DND-41 (cell line): ENCODE data around the gene ARMC3.
"Not testable (repeated sequence)": the region's sequence is repeated elsewhere in the genome, so short reads cannot be mapped to it uniquely, and the experiment has no call there.

Experiments used
- ATAC-seq: fragments of 200-7000 bp; cut with Tn5 transposase; 3 replicates; pipeline ENCODE4 v1.9.1; 2021; ENCODE audit warnings: low read depth; ENCODE audit not compliant: insufficient read depth
- DNase-seq: peaks from one replicate; pipeline ENCODE4 v3.0.0-alpha.2; 2020
- H2AFZ ChIP-seq: 2 replicates; pipeline ENCODE4 v1.6.0; 2012; ENCODE audit warnings: low read depth, low read length
- H3K27ac ChIP-seq: 2 replicates; pipeline ENCODE4 v1.5.1; 2012; ENCODE audit warnings: low read length, inconsistent platforms
- H3K27me3 ChIP-seq: fragments of 200-600 bp; sonication (generic); 2 replicates; pipeline ENCODE4 v1.6.0; 2012; ENCODE audit warnings: low read length, mild to moderate bottlenecking, inconsistent platforms; ENCODE audit not compliant: insufficient read depth, poor library complexity
- H3K36me3 ChIP-seq: 2 replicates; pipeline ENCODE4 v1.5.1; 2012; ENCODE audit warnings: low read length, inconsistent platforms; ENCODE audit not compliant: insufficient read depth
- H3K4me1 ChIP-seq: 2 replicates; pipeline ENCODE4 v1.5.1; 2012; ENCODE audit warnings: mild to moderate bottlenecking, low read length; ENCODE audit not compliant: insufficient read depth
- H3K4me2 ChIP-seq: 2 replicates; pipeline ENCODE4 v1.6.0; 2012; ENCODE audit warnings: mild to moderate bottlenecking, moderate library complexity, low read length, inconsistent platforms; ENCODE audit not compliant: insufficient read depth
- H3K4me3 ChIP-seq, 2 experiments: fragments of 200-600 bp in 1 of 2; shearing (Covaris generic) in 1 of 2; 2 replicates each; pipeline ENCODE4 v1.5.1; 2012 to 2016; ENCODE audit warnings: inconsistent platforms in 2 of 2, low read length in 2 of 2, mild to moderate bottlenecking in 2 of 2, low read depth in 1 of 2, moderate library complexity in 1 of 2
- H3K79me2 ChIP-seq: 2 replicates; pipeline ENCODE4 v1.6.0; 2012; ENCODE audit warnings: low read length, inconsistent platforms; ENCODE audit not compliant: insufficient read depth
- H3K9ac ChIP-seq: 2 replicates; pipeline ENCODE4 v1.6.0; 2012; ENCODE audit warnings: low read depth, mild to moderate bottlenecking, inconsistent platforms, low read length, moderate library complexity
- H3K9me3 ChIP-seq: 2 replicates; pipeline ENCODE4 v1.5.1; 2012; ENCODE audit warnings: low read length, moderate library complexity, mild to moderate bottlenecking, inconsistent platforms; ENCODE audit not compliant: insufficient read depth, severe bottlenecking
- H4K20me1 ChIP-seq: 2 replicates; pipeline ENCODE4 v1.6.0; 2012; ENCODE audit warnings: low read length; ENCODE audit not compliant: insufficient read depth
- CTCF ChIP-seq: IDR thresholded peaks from 2 replicates; pipeline ENCODE4 v1.5.1; 2012; ENCODE audit warnings: borderline replicate concordance, low read length, moderate library complexity, mild to moderate bottlenecking; ENCODE audit not compliant: poor library complexity, severe bottlenecking; ENCODE audit errors: extremely low read depth
- EZH2 ChIP-seq: IDR thresholded peaks from 3 replicates; pipeline ENCODE4 v1.6.1; 2012; ENCODE audit warnings: borderline replicate concordance, low read depth, mild to moderate bottlenecking, moderate library complexity, low read length, inconsistent platforms; ENCODE audit not compliant: severe bottlenecking

Gene ARMC3

GRCh38 chr10:22899775-22900174 is 28.1 kb upstream of the ARMC3 start:
- H3K4me1 ChIP-seq = no peaks in the 10 kb centered on the region
- DNase-seq (no peak), ATAC-seq (no peak)
- no peak overlapping the region for H2AFZ ChIP-seq
- no peaks in the 10 kb centered on the region for H3K79me2 ChIP-seq
- H3K27me3 ChIP-seq = no peaks in the 10 kb centered on the region
- no peaks in the 10 kb centered on the region for H3K36me3 ChIP-seq
- TF ChIP-seq CTCF (no peak), EZH2 (no peak)
- H3K4me3 ChIP-seq = no peak overlapping the region
- no peak overlapping the region for H3K9ac ChIP-seq
- H3K27ac ChIP-seq = no peak overlapping the region
- no peaks in the 10 kb centered on the region for H3K9me3 ChIP-seq
- H4K20me1 ChIP-seq = no peaks in the 10 kb centered on the region
- H3K4me2 ChIP-seq = no peak overlapping the region

DNA sequence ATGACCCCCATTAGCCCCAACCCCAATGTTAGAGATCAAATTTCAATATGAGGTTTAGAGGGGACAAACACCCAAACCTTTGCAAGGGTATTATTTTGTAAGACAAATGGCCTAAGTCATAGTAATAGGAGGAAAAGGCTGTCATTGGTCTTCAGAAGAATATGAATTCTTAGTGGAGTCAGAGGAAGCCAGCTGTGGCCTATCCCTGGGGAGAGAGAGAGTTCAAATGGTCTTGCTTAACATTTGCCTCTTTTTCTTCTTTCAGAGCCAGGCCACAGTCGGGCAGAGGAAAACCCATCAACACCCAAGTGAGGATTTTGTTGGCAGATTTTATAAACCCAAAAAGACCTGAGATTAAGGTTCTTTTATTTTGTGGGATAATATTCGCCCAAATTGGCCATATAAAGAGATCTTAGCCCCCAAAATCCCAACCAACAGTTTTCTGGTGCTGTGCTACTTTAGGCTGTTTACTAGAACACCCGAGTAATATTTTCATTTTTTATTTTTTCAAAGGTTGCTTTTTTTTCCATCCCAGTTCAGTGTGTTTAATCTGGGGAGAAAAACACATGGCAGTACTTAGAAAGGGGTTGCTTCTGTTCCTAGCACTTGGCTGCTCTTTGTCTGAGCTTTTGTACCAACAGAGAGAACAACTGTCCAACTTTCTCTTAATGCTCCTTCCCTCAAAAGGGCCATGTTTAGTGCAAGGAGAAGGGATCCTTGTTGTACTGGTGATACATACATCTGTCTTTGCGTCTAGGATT is 26.8 kb upstream of the ARMC3 start:
- Histone ChIP-seq H3K79me2 (no peaks in the 10 kb centered on the region), H3K9ac (no peak overlapping the region), H3K4me3 (no peak overlapping the region), H2AFZ (no peak overlapping the region), H3K27me3 (no peaks in the 10 kb centered on the region), H3K9me3 (no peaks in the 10 kb centered on the region), H3K4me1 (no peaks in the 10 kb centered on the region), H3K27ac (no peak overlapping the region), H4K20me1 (no peaks in the 10 kb centered on the region), H3K36me3 (no peaks in the 10 kb centered on the region), H3K4me2 (no peak overlapping the region)
- TF ChIP-seq EZH2 (no peak), CTCF (no peak)
- ATAC-seq (no peak), DNase-seq (no peak)

GRCh38 chr10:22902147-22902546 is 25.7 kb upstream of the ARMC3 start:
- not testable (repeated sequence) for H3K79me2 ChIP-seq, H3K36me3 ChIP-seq, ATAC-seq, DNase-seq, H4K20me1 ChIP-seq, H2AFZ ChIP-seq, H3K27me3 ChIP-seq, H3K4me2 ChIP-seq, H3K27ac ChIP-seq, H3K9me3 ChIP-seq, H3K4me3 ChIP-seq, H3K4me1 ChIP-seq, H3K9ac ChIP-seq

GRCh38 chr10:22903694-22904093 is 24.2 kb upstream of the ARMC3 start:
- ATAC-seq (no peak), DNase-seq (no peak)
- H2AFZ ChIP-seq = no peak overlapping the region
- TF ChIP-seq CTCF (no peak), EZH2 (no peak)
- H3K27ac ChIP-seq = no peak overlapping the region
- H3K27me3 ChIP-seq = no peaks in the 10 kb centered on the region
- H3K79me2 ChIP-seq = no peaks in the 10 kb centered on the region
- H3K9ac ChIP-seq = no peak overlapping the region
- no peak overlapping the region for H3K4me3 ChIP-seq
- H3K4me2 ChIP-seq = no peak overlapping the region
- no peaks in the 10 kb centered on the region for H3K36me3 ChIP-seq
- peaks cover 1% of the 10 kb centered on the region for H3K9me3 ChIP-seq
- H4K20me1 ChIP-seq = no peaks in the 10 kb centered on the region
- no peaks in the 10 kb centered on the region for H3K4me1 ChIP-seq
